Activated T-helper 1 cell treated with anti-CD3 and anti-CD28 coated beads, Interleukin-12 subunit alpha, Interleukin-12 subunit beta, Interleukin-2, Interleukin-4 antibody, amounts not matched to agents 30 ng/mL and 10 ng/mL and 1 ng/mL, durations not matched to agents 14 hours and 24 hours and 36 hours (primary cell): ENCODE data around the gene CCL2. TPM values are rescaled to one million over a fixed set of nuclear protein-coding genes. Genes with fewer than 3 reads are reported as not detected.
"Not testable (repeated sequence)": the region's sequence is repeated elsewhere in the genome, so short reads cannot be mapped to it uniquely, and the experiment has no call there.

Experiments used
- DNase-seq: peaks from one replicate; pipeline ENCODE4 v3.0.0; 2021; ENCODE audit warnings: low spot score
- H3K27ac Mint-ChIP-seq: one replicate; pipeline ENCODE4 v1.8.0; 2021; ENCODE audit warnings: mild to moderate bottlenecking, mixed read lengths
- H3K27me3 Mint-ChIP-seq: one replicate; pipeline ENCODE4 v1.8.0; 2022; ENCODE audit warnings: mild to moderate bottlenecking, moderate library complexity, mixed read lengths; ENCODE audit not compliant: insufficient read depth
- H3K36me3 Mint-ChIP-seq: one replicate; pipeline ENCODE4 v1.8.0; 2021; ENCODE audit warnings: low read depth, mixed read lengths
- H3K4me1 Mint-ChIP-seq: one replicate; pipeline ENCODE4 v1.8.0; 2021; ENCODE audit warnings: low read depth, mixed read lengths
- H3K4me3 Mint-ChIP-seq: one replicate; pipeline ENCODE4 v1.8.0; 2021; ENCODE audit warnings: mild to moderate bottlenecking, moderate library complexity, mixed read lengths
- H3K9me3 Mint-ChIP-seq: one replicate; pipeline ENCODE4 v1.8.0; 2021; ENCODE audit warnings: mixed read lengths
- intact Hi-C: fragments of 100-400 bp; cut with micrococcal nuclease; formaldehyde crosslinking; loops from one replicate; pipeline ENCODE4 v1.15.1; 2024
- total RNA-seq: library from RNA; stranded (reverse); gene quantifications from 2 replicates; pipeline ENCODE4 v1.2.3, GENCODE V29; 2022

Gene CCL2
- total RNA-seq, 1 donor from 2014 or later = 0.65 TPM

- no peak for DNase-seq
- peaks cover 16% of the 10 kb centered on the region for H3K27me3 Mint-ChIP-seq
- H3K36me3 Mint-ChIP-seq = no peaks in the 10 kb centered on the region
- peaks cover 4% of the 10 kb centered on the region for H3K9me3 Mint-ChIP-seq
- intact Hi-C loops = no loop called here
- no peaks in the 10 kb centered on the region for H3K4me1 Mint-ChIP-seq
- H3K27ac Mint-ChIP-seq = no peak overlapping the region
- no peak overlapping the region for H3K4me3 Mint-ChIP-seq
Observed at GRCh38 chr17:34226744-34227034, 28.4 kb upstream of the CCL2 start.

- H3K27me3 Mint-ChIP-seq = peaks cover 16% of the 10 kb centered on the region
- H3K27ac Mint-ChIP-seq, DNase-seq, intact Hi-C loops, H3K4me3 Mint-ChIP-seq, H3K9me3 Mint-ChIP-seq, H3K4me1 Mint-ChIP-seq, H3K36me3 Mint-ChIP-seq: not testable (repeated sequence)
Observed at GRCh38 chr17:34227293-34227692, 27.8 kb upstream of the CCL2 start.

- peaks cover 16% of the 10 kb centered on the region for H3K27me3 Mint-ChIP-seq
- no peak overlapping the region for H3K27ac Mint-ChIP-seq
- no peaks in the 10 kb centered on the region for H3K36me3 Mint-ChIP-seq
- H3K4me1 Mint-ChIP-seq = no peaks in the 10 kb centered on the region
- no peak overlapping the region for H3K4me3 Mint-ChIP-seq
- DNase-seq = no peak
- intact Hi-C loops = no loop called here
- peaks cover 4% of the 10 kb centered on the region for H3K9me3 Mint-ChIP-seq
Observed at GRCh38 chr17:34227707-34228106, 27.4 kb upstream of the CCL2 start.

- Mint-ChIP-seq H3K4me1 (no peaks in the 10 kb centered on the region), H3K4me3 (no peak overlapping the region), H3K27ac (no peak overlapping the region), H3K9me3 (peaks cover 4% of the 10 kb centered on the region), H3K27me3 (peaks cover 16% of the 10 kb centered on the region), H3K36me3 (no peaks in the 10 kb centered on the region)
- DNase-seq = no peak
- intact Hi-C loops = no loop called here
Observed at GRCh38 chr17:34228781-34229180, 26.3 kb upstream of the CCL2 start.

GRCh38 chr17:34230342-34230741 lies 24.7 kb upstream of the CCL2 start:
- peaks cover 16% of the 10 kb centered on the region for H3K27me3 Mint-ChIP-seq
- intact Hi-C loops = no loop called here
- no peaks in the 10 kb centered on the region for H3K36me3 Mint-ChIP-seq
- no peaks in the 10 kb centered on the region for H3K4me1 Mint-ChIP-seq
- H3K9me3 Mint-ChIP-seq = peaks cover 4% of the 10 kb centered on the region
- H3K27ac Mint-ChIP-seq = no peak overlapping the region
- no peak for DNase-seq
- H3K4me3 Mint-ChIP-seq = no peak overlapping the region

- no peak overlapping the region for H3K4me3 Mint-ChIP-seq
- no peak overlapping the region for H3K27ac Mint-ChIP-seq
- intact Hi-C loops = no loop called here
- DNase-seq = no peak
- H3K4me1 Mint-ChIP-seq = no peaks in the 10 kb centered on the region
- H3K27me3 Mint-ChIP-seq = peaks cover 8% of the 10 kb centered on the region
- no peaks in the 10 kb centered on the region for H3K36me3 Mint-ChIP-seq
- peaks cover 1% of the 10 kb centered on the region for H3K9me3 Mint-ChIP-seq
Observed at GRCh38 chr17:34234616-34235015, 20.5 kb upstream of the CCL2 start.

- H3K36me3 Mint-ChIP-seq = no peaks in the 10 kb centered on the region
- no peak overlapping the region for H3K4me3 Mint-ChIP-seq
- no peaks in the 10 kb centered on the region for H3K9me3 Mint-ChIP-seq
- no peaks in the 10 kb centered on the region for H3K4me1 Mint-ChIP-seq
- H3K27me3 Mint-ChIP-seq = peaks cover 13% of the 10 kb centered on the region
- intact Hi-C loops = no loop called here
- no peak overlapping the region for H3K27ac Mint-ChIP-seq
- DNase-seq = no peak
Observed at GRCh38 chr17:34235389-34236028, 19.6 kb upstream of the CCL2 start.

GRCh38 chr17:34236281-34236892 lies 18.7 kb upstream of the CCL2 start:
- DNase-seq = no peak
- Mint-ChIP-seq H3K27me3 (peaks cover 9% of the 10 kb centered on the region), H3K4me3 (no peak overlapping the region), H3K4me1 (no peaks in the 10 kb centered on the region), H3K36me3 (no peaks in the 10 kb centered on the region), H3K9me3 (no peaks in the 10 kb centered on the region), H3K27ac (no peak overlapping the region)
- intact Hi-C loops = no loop called here

- DNase-seq = no peak
- Mint-ChIP-seq H3K4me1 (no peaks in the 10 kb centered on the region), H3K9me3 (no peaks in the 10 kb centered on the region), H3K4me3 (no peak overlapping the region), H3K36me3 (no peaks in the 10 kb centered on the region), H3K27me3 (peaks cover 8% of the 10 kb centered on the region), H3K27ac (no peak overlapping the region)
- intact Hi-C loops = no loop called here
Observed at GRCh38 chr17:34237458-34237857, 17.6 kb upstream of the CCL2 start.

- Mint-ChIP-seq H3K27me3 (peaks cover 9% of the 10 kb centered on the region), H3K27ac (no peak overlapping the region), H3K9me3 (no peaks in the 10 kb centered on the region), H3K4me3 (no peak overlapping the region), H3K4me1 (no peaks in the 10 kb centered on the region), H3K36me3 (no peaks in the 10 kb centered on the region)
- intact Hi-C loops = no loop called here
- no peak for DNase-seq
Observed at GRCh38 chr17:34241062-34241461, 14.0 kb upstream of the CCL2 start.

GRCh38 chr17:34242587-34243363 lies 12.3 kb upstream of the CCL2 start:
- Mint-ChIP-seq H3K27ac (no peak overlapping the region), H3K4me1 (no peaks in the 10 kb centered on the region), H3K9me3 (no peaks in the 10 kb centered on the region), H3K36me3 (no peaks in the 10 kb centered on the region), H3K27me3 (peaks cover 11% of the 10 kb centered on the region), H3K4me3 (no peak overlapping the region)
- DNase-seq = no peak
- intact Hi-C loops = no loop called here

GRCh38 chr17:34243364-34244320 lies 11.4 kb upstream of the CCL2 start:
- H3K27me3 Mint-ChIP-seq = peaks cover 14% of the 10 kb centered on the region
- H3K4me3 Mint-ChIP-seq = no peak overlapping the region
- H3K4me1 Mint-ChIP-seq = no peaks in the 10 kb centered on the region
- H3K9me3 Mint-ChIP-seq = no peaks in the 10 kb centered on the region
- DNase-seq = no peak
- no peaks in the 10 kb centered on the region for H3K36me3 Mint-ChIP-seq
- intact Hi-C loops = no loop called here
- no peak overlapping the region for H3K27ac Mint-ChIP-seq
